Renal cortical epithelial cell (primary cell): ENCODE measurements around the gene DNAJA1. TPM values are rescaled to one million over a fixed set of nuclear protein-coding genes. Genes with fewer than 3 reads are reported as not detected.

Source experiments
- DNase-seq: peaks from one replicate; pipeline ENCODE4 v3.0.0-alpha.2; 2011; ENCODE audit warnings: low read depth
- total RNA-seq: library from RNA; depleted of rRNA; stranded (reverse); fragments of >200 nt; gene quantifications from 2 replicates; pipeline ENCODE4 v1.2.3, GENCODE V29; 2014

DNAJA1 gene
- total RNA-seq, 1 donor from 2014 or later: 185 TPM

DNA sequence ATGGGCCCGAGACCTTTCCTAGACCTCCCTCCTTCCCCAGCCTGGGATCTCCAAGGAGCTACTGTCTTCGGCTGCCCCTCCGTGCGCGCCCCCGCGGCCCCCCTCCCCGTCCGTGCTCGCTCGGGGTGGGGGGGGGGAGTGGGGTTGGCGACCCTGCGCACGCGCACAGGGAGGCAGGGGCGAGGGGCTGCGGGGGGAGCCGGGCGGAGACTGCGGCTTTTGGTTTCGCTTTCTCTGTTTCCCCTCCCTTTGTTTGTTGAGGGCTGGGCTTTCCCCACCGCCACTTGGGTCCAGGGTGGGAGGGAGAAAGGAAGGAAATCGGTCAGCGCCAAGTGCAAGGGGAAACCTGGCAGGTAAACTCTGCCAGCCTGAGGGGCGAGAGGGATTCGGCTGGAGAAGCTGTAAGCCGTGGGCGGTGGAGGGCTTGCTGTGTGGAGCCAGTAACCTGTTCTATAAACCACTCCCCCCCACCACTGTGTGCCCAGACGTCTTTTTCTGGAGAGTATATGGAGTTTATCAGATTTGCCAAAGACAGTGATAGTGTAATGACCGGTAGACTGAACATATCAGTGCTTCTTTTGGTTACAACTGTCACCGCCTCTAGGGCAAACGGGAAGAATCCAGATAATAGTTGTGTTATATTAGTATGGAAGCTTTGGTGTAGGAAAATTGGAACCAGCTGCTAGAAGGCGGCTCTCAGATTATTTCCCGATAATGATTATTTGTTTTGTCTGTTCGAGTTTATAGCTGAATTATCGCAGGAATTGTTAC, 684 bp downstream of the DNAJA1 start:
- DNase-seq: peak; percentile 29

GRCh38 chr9:33029231-33029786, 4.2 kb downstream of the DNAJA1 start:
- DNase-seq: no peak

- DNase-seq: no peak
Observed at GRCh38 chr9:33030285-33030684, 5.2 kb downstream of the DNAJA1 start.

GRCh38 chr9:33032292-33032691, 7.2 kb downstream of the DNAJA1 start:
- no peak for DNase-seq

GRCh38 chr9:33032865-33033264, 7.8 kb downstream of the DNAJA1 start:
- DNase-seq: no peak

GRCh38 chr9:33040792-33041431, 15.8 kb downstream of the DNAJA1 start:
- DNase-seq: no peak

- peak; percentile 58 for DNase-seq
Observed at GRCh38 chr9:33041432-33042188, 16.5 kb downstream of the DNAJA1 start.

DNA sequence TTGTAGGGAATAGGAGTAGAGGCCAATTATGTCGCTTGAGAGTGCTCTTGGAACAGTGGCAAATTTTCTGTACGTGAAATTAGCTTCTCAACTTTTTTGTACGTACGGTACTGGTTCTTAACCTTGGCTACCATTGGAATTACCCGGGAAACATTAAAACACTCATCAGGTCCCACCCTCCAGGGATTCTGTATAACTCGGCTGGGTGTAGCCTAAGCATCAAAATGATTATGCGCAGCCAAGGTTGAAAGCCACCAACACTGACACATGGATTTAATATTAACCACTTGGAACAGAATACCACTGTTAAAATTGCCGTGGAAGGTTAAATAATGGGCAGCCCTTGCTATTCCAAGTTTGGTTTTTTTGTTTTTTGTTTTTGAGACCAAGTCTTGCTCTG, 17.4 kb downstream of the DNAJA1 start:
- peak; percentile 80 for DNase-seq

- DNase-seq: no peak
Observed at GRCh38 chr9:33043671-33044070, 18.6 kb downstream of the DNAJA1 start.

- DNase-seq: peak; percentile 78
Observed at GRCh38 chr9:33044162-33044673, 19.1 kb downstream of the DNAJA1 start.

GRCh38 chr9:33044677-33045282, 19.7 kb downstream of the DNAJA1 start:
- peak; percentile 51 for DNase-seq

- no peak for DNase-seq
Observed at GRCh38 chr9:33046061-33046460, 21.0 kb downstream of the DNAJA1 start.

DNA sequence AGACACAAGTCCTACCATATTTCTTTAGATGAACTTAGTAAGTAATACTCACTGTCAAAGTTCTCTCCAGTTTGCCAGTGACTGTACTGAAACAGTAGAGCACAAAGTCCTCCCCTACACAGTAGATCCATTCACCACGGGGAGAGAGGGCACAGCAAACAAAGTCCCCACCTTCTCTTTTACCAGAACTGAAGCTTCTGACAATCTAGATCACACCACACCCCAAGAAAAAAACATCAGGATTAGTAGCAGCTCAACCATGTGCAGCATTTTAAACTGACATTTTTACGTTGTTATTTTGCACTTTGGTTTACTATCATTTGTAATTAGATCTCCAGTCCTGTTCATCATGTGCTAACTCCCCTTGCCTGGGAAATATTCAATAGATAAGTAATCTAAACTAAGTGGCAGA, 23.0 kb downstream of the DNAJA1 start:
- DNase-seq: no peak

GRCh38 chr9:33049680-33050361, 24.7 kb downstream of the DNAJA1 start:
- no peak for DNase-seq

GRCh38 chr9:33051144-33051543, 26.1 kb downstream of the DNAJA1 start:
- DNase-seq: no peak

- no peak for DNase-seq
Observed at GRCh38 chr9:33065157-33066076, 40.3 kb downstream of the DNAJA1 start.

- no peak for DNase-seq
Observed at GRCh38 chr9:33068991-33069390, 43.9 kb downstream of the DNAJA1 start.

GRCh38 chr9:33076046-33077004, 51.3 kb downstream of the DNAJA1 start, which contains the start of gene SMU1:
Gene SMU1 (minus strand): TSS chr9:33076674. CDS start chr9:33076608, 66 bp downstream.
- DNase-seq: peak; percentile 93

GRCh38 chr9:33080534-33080933, 55.5 kb downstream of the DNAJA1 start:
- DNase-seq: no peak
